DOHH2 (cell line): ENCODE measurements around the gene MMP23B.
"Not testable (repeated sequence)": the region's sequence is repeated elsewhere in the genome, so short reads cannot be mapped to it uniquely, and the experiment has no call there.

Experiments
- H3F3A ChIP-seq: fragments of 200-600 bp; sonication (generic), shearing (Covaris generic); 2 replicates; pipeline ENCODE4 v1.6.0; 2016; ENCODE audit warnings: antibody characterized with exemption, mild to moderate bottlenecking; ENCODE audit not compliant: control insufficient read depth, insufficient read depth
- H3K27ac ChIP-seq: fragments of 200-600 bp; sonication (generic); 2 replicates; pipeline ENCODE4 v1.5.1; 2014; ENCODE audit warnings: low read depth, mild to moderate bottlenecking, low read length, moderate library complexity
- H3K27me3 ChIP-seq: fragments of 200-600 bp; sonication (generic); 2 replicates; pipeline ENCODE4 v1.6.1; 2014; ENCODE audit warnings: mild to moderate bottlenecking, low read length, mixed read lengths; ENCODE audit not compliant: control insufficient read depth
- H3K36me3 ChIP-seq: fragments of 200-600 bp; sonication (generic); 2 replicates; pipeline ENCODE4 v1.6.1; 2014; ENCODE audit warnings: mild to moderate bottlenecking, low read length, moderate library complexity, mixed read lengths; ENCODE audit not compliant: control insufficient read depth
- H3K4me1 ChIP-seq: fragments of 200-600 bp; sonication (generic); 2 replicates; pipeline ENCODE4 v1.6.1; 2014; ENCODE audit warnings: mild to moderate bottlenecking, low read length, mixed read lengths; ENCODE audit not compliant: control insufficient read depth
- H3K4me2 ChIP-seq: fragments of 200-600 bp; sonication (generic); 2 replicates; pipeline ENCODE4 v1.6.0; 2014; ENCODE audit warnings: mild to moderate bottlenecking, low read length, moderate library complexity
- H3K4me3 ChIP-seq: fragments of 200-600 bp; sonication (generic); 2 replicates; pipeline ENCODE4 v1.5.1; 2014; ENCODE audit warnings: mild to moderate bottlenecking, low read length, mixed read lengths
- H3K79me2 ChIP-seq: fragments of 200-600 bp; sonication (generic); 2 replicates; pipeline ENCODE4 v1.6.1; 2014; ENCODE audit warnings: mild to moderate bottlenecking, low read length, mixed read lengths; ENCODE audit not compliant: control insufficient read depth
- H3K9me2 ChIP-seq: fragments of 200-600 bp; sonication (generic); replicated peaks from 2 replicates; pipeline ENCODE4 v1.6.1; 2014; ENCODE audit warnings: mild to moderate bottlenecking, low read length, mixed read lengths; ENCODE audit not compliant: control insufficient read depth
- H3K9me3 ChIP-seq: fragments of 200-600 bp; sonication (generic); 2 replicates; pipeline ENCODE4 v1.6.1; 2014; ENCODE audit warnings: antibody characterized with exemption, low read length, mixed read lengths; ENCODE audit not compliant: control insufficient read depth, insufficient read depth
- H4K20me1 ChIP-seq: fragments of 200-600 bp; sonication (generic); 2 replicates; pipeline ENCODE4 v1.6.0; 2014; ENCODE audit warnings: low read depth, mild to moderate bottlenecking, antibody characterized with exemption, low read length, moderate library complexity; ENCODE audit not compliant: control insufficient read depth, insufficient read depth

MMP23B gene

DNA sequence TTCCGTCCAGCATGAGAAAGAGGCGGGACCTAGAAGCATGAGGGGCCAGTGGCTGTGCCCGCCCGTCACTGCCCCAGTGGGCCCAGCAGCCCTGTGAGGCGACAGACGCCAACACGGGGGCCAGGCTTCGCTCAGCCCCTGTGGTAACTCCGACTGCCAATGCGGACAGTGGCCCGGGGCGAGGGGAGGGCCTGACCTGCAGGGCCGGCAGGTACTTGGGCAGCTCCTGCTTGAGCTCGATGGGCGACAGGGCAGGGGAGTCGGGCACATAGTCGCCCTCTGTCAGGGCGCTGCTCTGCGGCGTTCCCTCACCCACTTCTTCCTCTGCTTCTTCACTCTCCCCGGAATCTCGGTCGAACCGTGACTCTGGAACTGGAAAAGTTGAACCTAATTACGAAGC, 8.1 kb downstream of the MMP23B start:
- H3F3A ChIP-seq, H3K9me2 ChIP-seq, H3K4me1 ChIP-seq, H3K79me2 ChIP-seq, H3K9me3 ChIP-seq, H3K27ac ChIP-seq, H3K27me3 ChIP-seq, H3K4me3 ChIP-seq, H4K20me1 ChIP-seq, H3K4me2 ChIP-seq: not testable (repeated sequence)
- H3K36me3 ChIP-seq, result peaks cover 15% of the 10 kb centered on the region

GRCh38 chr1:1640711-1641461, 8.9 kb downstream of the MMP23B start:
- not testable (repeated sequence) for H3K79me2 ChIP-seq, H3K9me3 ChIP-seq, H3K27me3 ChIP-seq

DNA sequence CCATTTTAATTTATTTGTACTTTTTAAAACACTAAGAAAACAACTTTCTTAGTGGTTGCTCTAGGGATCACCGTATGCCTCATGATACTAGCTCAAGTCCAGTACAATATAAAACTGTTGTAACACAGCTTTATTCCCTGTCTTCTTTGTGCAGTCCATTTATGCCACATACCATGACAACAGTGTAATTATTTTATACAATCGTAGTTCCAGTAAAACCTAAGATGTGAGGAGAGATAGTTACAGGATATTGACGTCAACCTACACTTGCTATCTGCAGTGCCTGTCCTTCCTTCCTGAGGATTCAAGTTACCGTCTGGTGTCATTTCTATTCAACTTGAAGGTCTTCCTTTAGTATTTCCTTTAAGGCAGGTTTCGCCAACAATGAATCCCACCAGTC, 14.4 kb downstream of the MMP23B start:
- H3K27me3 ChIP-seq, H3K79me2 ChIP-seq, H3K9me3 ChIP-seq, H3K27ac ChIP-seq, H4K20me1 ChIP-seq, H3K4me2 ChIP-seq, H3K4me3 ChIP-seq, H3F3A ChIP-seq, H3K4me1 ChIP-seq, H3K9me2 ChIP-seq: not testable (repeated sequence)
- H3K36me3 ChIP-seq, result peaks cover 39% of the 10 kb centered on the region

More at GRCh38 chr1:1640711-1641461, 8.9 kb downstream of the MMP23B start:
- not testable (repeated sequence) for H3K9me2 ChIP-seq, H3K27ac ChIP-seq, H3F3A ChIP-seq, H3K4me3 ChIP-seq, H3K4me1 ChIP-seq, H4K20me1 ChIP-seq, H3K4me2 ChIP-seq
- peaks cover 15% of the 10 kb centered on the region for H3K36me3 ChIP-seq

DNA sequence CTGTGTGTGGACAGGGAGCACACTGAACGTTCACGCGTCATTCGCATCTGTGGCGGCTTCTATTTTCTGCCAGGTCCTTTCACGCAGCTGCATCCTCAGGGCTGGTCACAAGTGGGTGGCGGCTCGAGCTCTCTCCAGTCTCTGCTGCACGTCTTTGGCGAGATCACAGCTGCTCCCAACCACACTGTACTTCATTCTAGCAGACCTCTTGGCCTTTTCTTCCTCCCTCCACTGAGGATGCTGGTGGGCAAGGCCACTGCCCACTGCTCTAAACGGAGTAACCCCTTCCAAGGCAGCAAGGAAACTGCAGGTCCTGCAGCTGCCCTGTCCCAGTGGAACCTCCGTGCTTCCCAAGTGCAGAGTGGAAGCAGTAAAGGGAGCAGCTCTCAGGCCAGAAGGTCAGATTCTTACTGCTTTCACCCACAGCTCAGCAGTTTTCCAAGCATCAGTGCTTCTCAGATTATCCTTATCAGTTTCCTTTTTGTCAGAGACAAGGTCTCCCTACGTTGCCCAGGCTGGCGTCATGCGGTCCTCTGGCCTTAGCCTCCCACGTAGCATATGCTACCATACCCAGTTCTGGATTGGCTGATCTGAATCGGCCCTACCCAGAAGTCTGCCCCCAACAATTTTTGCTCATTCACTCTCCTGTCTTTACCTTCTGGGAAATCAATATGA, 15.7 kb downstream of the MMP23B start:
- H3K36me3 ChIP-seq, result peaks cover 53% of the 10 kb centered on the region
- H3K9me2 ChIP-seq, H3K27me3 ChIP-seq: not testable (repeated sequence)

DNA sequence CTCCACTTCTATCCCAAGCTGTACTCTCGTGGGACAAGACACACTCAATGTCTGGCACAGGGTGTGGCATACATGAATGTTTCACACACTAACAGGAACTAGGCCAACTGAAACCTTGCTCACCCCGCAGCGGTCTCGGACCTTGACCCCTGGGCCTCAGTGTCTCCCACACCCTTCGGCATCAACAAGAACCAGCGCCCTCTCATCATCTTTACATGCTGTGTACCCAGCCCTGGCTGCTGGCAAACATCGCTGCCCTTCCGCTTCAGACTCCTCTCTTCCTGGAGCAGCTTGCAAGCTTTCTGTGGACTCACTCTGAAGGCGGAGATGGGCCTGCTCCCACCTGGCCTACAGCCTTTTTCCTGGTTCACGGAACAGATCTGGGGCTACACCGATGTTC, 16.3 kb downstream of the MMP23B start:
- H4K20me1 ChIP-seq, H3K9me3 ChIP-seq, H3K9me2 ChIP-seq, H3K4me1 ChIP-seq, H3K4me3 ChIP-seq, H3K27me3 ChIP-seq, H3F3A ChIP-seq, H3K79me2 ChIP-seq, H3K27ac ChIP-seq, H3K4me2 ChIP-seq: not testable (repeated sequence)
- peaks cover 57% of the 10 kb centered on the region for H3K36me3 ChIP-seq

More for the DNA sequence above, 15.7 kb downstream of the MMP23B start:
- H3K4me3 ChIP-seq, H3K79me2 ChIP-seq, H4K20me1 ChIP-seq, H3K4me2 ChIP-seq, H3F3A ChIP-seq, H3K4me1 ChIP-seq, H3K27ac ChIP-seq, H3K9me3 ChIP-seq: not testable (repeated sequence)
